Measurements from ENCODE around the gene DKC1. TPM values are rescaled to one million over a fixed set of nuclear protein-coding genes. Genes with fewer than 3 reads are reported as not detected.
A peak's percentile ranks its signal among the peaks of the same experiment; 100 is the strongest.

DKC1 gene
- total RNA-seq (2012; rRNA removed) = 51.1 and 54.8 TPM in 2 replicates

- Histone ChIP-seq H3K36me3 (ENCODE audit: insufficient read depth, low read length) (peaks cover 22% of the 10 kb centered on the region), H3K4me3 (ENCODE audit: low read length) (peak within 1 kb of the TSS; percentile 74), H3K9me3 (replicated peaks; ENCODE audit: low read length) (no peaks in the 10 kb centered on the region), H3K27me3 (ENCODE audit: control insufficient read depth, insufficient read depth, low read length) (no peaks in the 10 kb centered on the region), H3K4me2 (ENCODE audit: low read length) (peak within 1 kb of the TSS; percentile 93), H3K9ac (ENCODE audit: low read depth, low read length) (peak within 1 kb of the TSS; percentile 83), H3K4me1 (ENCODE audit: control insufficient read depth, insufficient read depth, low read length) (no peaks in the 10 kb centered on the region)
These were observed at the start of gene DKC1 for GRCh38 chrX:154762537-154763296. TSS of gene DKC1 (plus strand) at chrX:154762864. CDS start at chrX:154762966, 102 bp downstream.

- Histone ChIP-seq H3K4me3 (ENCODE audit: low read length) (no peak overlapping the region), H3K4me1 (ENCODE audit: control insufficient read depth, insufficient read depth, low read length) (peaks cover 30% of the 10 kb centered on the region), H3K4me2 (ENCODE audit: low read length) (no peak overlapping the region), H3K9ac (ENCODE audit: low read depth, low read length) (no peak overlapping the region), H3K9me3 (replicated peaks; ENCODE audit: low read length) (no peaks in the 10 kb centered on the region), H3K36me3 (ENCODE audit: insufficient read depth, low read length) (no peaks in the 10 kb centered on the region), H3K27me3 (ENCODE audit: control insufficient read depth, insufficient read depth, low read length) (no peaks in the 10 kb centered on the region)
These were observed 47.7 kb upstream of the DKC1 start for GRCh38 chrX:154714925-154715324.

DNA sequence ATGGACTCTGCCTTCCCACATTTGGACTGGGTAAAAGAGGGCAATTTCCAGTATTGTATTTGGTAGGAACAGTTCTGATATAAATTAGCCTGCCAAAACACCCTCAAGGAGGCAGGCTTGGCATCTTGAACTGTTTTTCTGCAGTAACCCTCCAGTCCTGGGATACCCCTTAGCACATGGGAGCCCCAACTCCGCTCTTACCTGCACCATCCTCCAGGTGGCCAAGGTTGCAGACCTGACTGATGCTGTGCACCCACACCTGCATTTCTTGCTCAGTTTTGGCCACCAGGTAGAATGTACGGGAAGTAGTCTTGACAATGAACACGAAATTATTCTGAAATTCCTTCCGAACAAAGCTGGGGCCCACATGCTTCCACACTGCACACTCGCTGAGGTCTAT, 46.8 kb upstream of the DKC1 start:
- no peaks in the 10 kb centered on the region for H3K36me3 ChIP-seq (ENCODE audit: insufficient read depth, low read length)
- H3K4me2 ChIP-seq (ENCODE audit: low read length) = no peak overlapping the region
- no peak overlapping the region for H3K9ac ChIP-seq (ENCODE audit: low read depth, low read length)
- peaks cover 31% of the 10 kb centered on the region for H3K4me1 ChIP-seq (ENCODE audit: control insufficient read depth, insufficient read depth, low read length)
- no peak overlapping the region for H3K4me3 ChIP-seq (ENCODE audit: low read length)
- H3K9me3 ChIP-seq (replicated peaks; ENCODE audit: low read length) = no peaks in the 10 kb centered on the region
- H3K27me3 ChIP-seq (ENCODE audit: control insufficient read depth, insufficient read depth, low read length) = no peaks in the 10 kb centered on the region

DNA sequence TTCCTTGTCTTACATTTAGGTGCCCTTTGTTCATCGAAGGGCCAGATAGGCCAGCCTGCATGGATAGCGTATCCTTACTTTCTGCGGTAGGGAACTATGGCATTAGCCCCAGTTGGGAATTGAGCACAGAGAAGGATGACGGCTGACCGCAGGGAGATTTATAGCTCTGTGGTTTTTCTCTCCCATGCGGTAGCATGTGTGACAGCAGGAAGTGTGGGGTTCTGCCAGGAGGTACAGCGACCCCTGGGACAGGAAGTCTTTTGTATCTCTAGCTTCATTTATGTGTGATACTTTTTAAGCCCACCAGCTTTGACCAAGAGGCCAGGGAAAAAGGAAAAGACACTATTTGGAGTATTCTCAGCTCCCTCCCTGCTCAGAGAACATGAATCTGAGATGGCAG, 44.8 kb upstream of the DKC1 start:
- H3K36me3 ChIP-seq (ENCODE audit: insufficient read depth, low read length) = no peaks in the 10 kb centered on the region
- H3K4me1 ChIP-seq (ENCODE audit: control insufficient read depth, insufficient read depth, low read length) = peaks cover 24% of the 10 kb centered on the region
- no peak overlapping the region for H3K9ac ChIP-seq (ENCODE audit: low read depth, low read length)
- H3K27me3 ChIP-seq (ENCODE audit: control insufficient read depth, insufficient read depth, low read length) = no peaks in the 10 kb centered on the region
- H3K9me3 ChIP-seq (replicated peaks; ENCODE audit: low read length) = no peaks in the 10 kb centered on the region
- H3K4me2 ChIP-seq (ENCODE audit: low read length) = no peak overlapping the region
- H3K4me3 ChIP-seq (ENCODE audit: low read length) = no peak overlapping the region

DNA sequence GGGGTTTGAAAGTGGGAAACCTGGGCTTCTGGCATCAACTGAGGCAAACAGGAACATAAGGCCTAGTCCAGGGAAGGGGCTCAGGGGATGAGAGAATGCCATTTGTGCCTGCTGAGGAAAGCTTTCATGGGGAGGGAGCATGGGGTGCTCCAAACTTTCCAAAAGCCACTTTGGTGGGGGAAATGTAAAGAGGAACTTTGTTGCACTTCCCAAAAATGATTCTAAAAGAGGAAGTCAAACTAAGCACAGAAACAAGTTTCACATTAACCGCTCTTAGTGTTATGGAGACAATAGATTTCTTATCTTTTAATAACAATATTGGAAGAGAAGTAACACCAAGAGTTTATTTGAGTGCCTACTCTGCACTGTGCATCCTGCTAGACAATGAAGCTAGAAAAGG, 44.0 kb upstream of the DKC1 start:
- Histone ChIP-seq H3K27me3 (ENCODE audit: control insufficient read depth, insufficient read depth, low read length) (no peaks in the 10 kb centered on the region), H3K4me3 (ENCODE audit: low read length) (no peak overlapping the region), H3K4me1 (ENCODE audit: control insufficient read depth, insufficient read depth, low read length) (peaks cover 18% of the 10 kb centered on the region), H3K36me3 (ENCODE audit: insufficient read depth, low read length) (no peaks in the 10 kb centered on the region), H3K9me3 (replicated peaks; ENCODE audit: low read length) (no peaks in the 10 kb centered on the region), H3K9ac (ENCODE audit: low read depth, low read length) (no peak overlapping the region), H3K4me2 (ENCODE audit: low read length) (no peak overlapping the region)

GRCh38 chrX:154719132-154719675, 43.5 kb upstream of the DKC1 start:
- peaks cover 18% of the 10 kb centered on the region for H3K4me1 ChIP-seq (ENCODE audit: control insufficient read depth, insufficient read depth, low read length)

DNA sequence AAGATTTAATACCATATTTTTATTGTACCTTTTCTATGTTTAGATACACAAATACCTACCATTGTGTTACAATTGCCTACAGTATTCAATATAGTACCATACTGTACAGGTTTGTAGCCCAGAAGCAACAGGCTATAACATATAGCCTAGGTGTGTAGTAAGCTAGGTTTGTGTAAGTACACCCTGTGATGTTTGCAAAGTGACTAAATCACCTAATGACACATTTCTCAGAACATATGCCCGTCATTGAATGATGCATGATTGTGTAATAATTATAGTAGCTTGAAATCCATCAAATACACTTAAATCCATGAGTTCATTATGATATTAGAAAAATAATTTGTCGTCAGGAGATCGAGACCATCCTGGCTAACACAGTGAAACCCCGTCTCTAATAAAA, 42.6 kb upstream of the DKC1 start:
- no peak overlapping the region for H3K4me3 ChIP-seq (ENCODE audit: low read length)
- H3K27me3 ChIP-seq (ENCODE audit: control insufficient read depth, insufficient read depth, low read length) = no peaks in the 10 kb centered on the region
- H3K9me3 ChIP-seq (replicated peaks; ENCODE audit: low read length) = no peaks in the 10 kb centered on the region
- H3K4me1 ChIP-seq (ENCODE audit: control insufficient read depth, insufficient read depth, low read length) = peaks cover 21% of the 10 kb centered on the region
- H3K4me2 ChIP-seq (ENCODE audit: low read length) = no peak overlapping the region
- H3K9ac ChIP-seq (ENCODE audit: low read depth, low read length) = no peak overlapping the region
- H3K36me3 ChIP-seq (ENCODE audit: insufficient read depth, low read length) = no peaks in the 10 kb centered on the region

More at GRCh38 chrX:154719132-154719675, 43.5 kb upstream of the DKC1 start:
- no peaks in the 10 kb centered on the region for H3K9me3 ChIP-seq (replicated peaks; ENCODE audit: low read length)
- H3K4me2 ChIP-seq (ENCODE audit: low read length) = peak overlapping the region; percentile 37
- no peak overlapping the region for H3K9ac ChIP-seq (ENCODE audit: low read depth, low read length)
- no peaks in the 10 kb centered on the region for H3K36me3 ChIP-seq (ENCODE audit: insufficient read depth, low read length)
- H3K4me3 ChIP-seq (ENCODE audit: low read length) = no peak overlapping the region
- no peaks in the 10 kb centered on the region for H3K27me3 ChIP-seq (ENCODE audit: control insufficient read depth, insufficient read depth, low read length)

DNA sequence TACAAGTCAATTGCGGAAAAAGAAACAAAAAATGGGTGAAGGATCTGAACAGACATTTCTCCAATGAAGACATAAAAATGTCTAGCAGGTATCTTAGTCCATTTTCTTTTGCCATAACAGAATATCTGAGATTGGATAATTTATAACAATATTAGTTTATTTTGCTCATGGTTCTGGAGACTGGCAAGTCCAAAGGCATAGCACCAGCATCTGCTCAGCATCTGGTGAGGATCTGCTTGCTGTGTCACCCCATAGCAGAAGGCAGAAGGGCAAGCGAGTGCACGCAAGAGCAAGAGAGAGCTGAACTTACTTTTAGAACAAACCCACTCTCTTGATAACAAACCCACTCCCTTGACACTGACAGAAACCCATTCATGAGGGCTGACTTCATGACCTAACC, 41.5 kb upstream of the DKC1 start:
- Histone ChIP-seq H3K4me1 (ENCODE audit: control insufficient read depth, insufficient read depth, low read length) (peaks cover 32% of the 10 kb centered on the region), H3K27me3 (ENCODE audit: control insufficient read depth, insufficient read depth, low read length) (no peaks in the 10 kb centered on the region), H3K9ac (ENCODE audit: low read depth, low read length) (no peak overlapping the region)

DNA sequence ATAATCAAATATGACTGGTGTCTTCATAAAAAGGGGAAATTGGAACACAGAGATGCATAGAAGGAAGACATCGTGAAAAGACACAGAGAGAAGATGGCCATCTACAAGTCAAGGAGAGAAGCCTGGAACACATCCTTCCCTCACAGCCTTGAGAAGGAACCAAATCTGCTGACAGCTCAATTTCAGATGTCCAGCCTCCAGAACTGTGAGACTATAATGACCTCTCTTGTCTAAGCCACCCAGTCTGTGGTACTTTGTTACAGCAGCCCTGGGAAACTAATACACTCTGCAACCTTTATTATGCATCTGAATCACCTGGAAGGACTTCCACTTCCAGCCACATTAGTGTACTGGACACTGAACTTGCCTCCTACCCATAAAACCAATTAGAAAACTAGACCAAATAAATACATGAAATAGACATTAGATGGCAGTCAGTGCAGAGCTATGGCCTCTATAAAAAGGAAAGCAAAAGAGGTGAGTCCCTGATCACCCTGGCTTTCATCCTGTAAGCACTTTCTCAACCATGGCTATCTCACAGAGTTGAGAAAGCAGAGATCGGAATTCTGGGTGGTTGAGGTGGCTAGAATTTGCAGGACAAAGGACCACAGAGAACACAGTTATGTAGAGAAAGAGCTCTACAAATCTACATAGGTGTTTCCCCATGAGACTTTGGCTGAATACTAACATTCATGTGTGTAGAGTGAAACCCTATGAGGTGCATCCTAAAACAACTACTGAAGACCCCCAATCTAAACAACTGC, 37.5 kb upstream of the DKC1 start:
- H3K9me3 ChIP-seq (replicated peaks; ENCODE audit: low read length) = no peaks in the 10 kb centered on the region
- peak overlapping the region; percentile 15 for H3K4me2 ChIP-seq (ENCODE audit: low read length)
- H3K4me3 ChIP-seq (ENCODE audit: low read length) = no peak overlapping the region
- no peak overlapping the region for H3K9ac ChIP-seq (ENCODE audit: low read depth, low read length)
- H3K36me3 ChIP-seq (ENCODE audit: insufficient read depth, low read length) = no peaks in the 10 kb centered on the region
- peaks cover 53% of the 10 kb centered on the region for H3K4me1 ChIP-seq (ENCODE audit: control insufficient read depth, insufficient read depth, low read length)
- H3K27me3 ChIP-seq (ENCODE audit: control insufficient read depth, insufficient read depth, low read length) = no peaks in the 10 kb centered on the region

More for the DNA sequence above, 41.5 kb upstream of the DKC1 start:
- Histone ChIP-seq H3K36me3 (ENCODE audit: insufficient read depth, low read length) (no peaks in the 10 kb centered on the region), H3K9me3 (replicated peaks; ENCODE audit: low read length) (no peaks in the 10 kb centered on the region), H3K4me2 (ENCODE audit: low read length) (no peak overlapping the region), H3K4me3 (ENCODE audit: low read length) (no peak overlapping the region)

- peak overlapping the region; percentile 59 for H3K9ac ChIP-seq (ENCODE audit: low read depth, low read length)
- no peaks in the 10 kb centered on the region for H3K36me3 ChIP-seq (ENCODE audit: insufficient read depth, low read length)
- H3K4me2 ChIP-seq (ENCODE audit: low read length) = peak overlapping the region; percentile 49
- H3K27me3 ChIP-seq (ENCODE audit: control insufficient read depth, insufficient read depth, low read length) = no peaks in the 10 kb centered on the region
- no peaks in the 10 kb centered on the region for H3K9me3 ChIP-seq (replicated peaks; ENCODE audit: low read length)
- peaks cover 73% of the 10 kb centered on the region for H3K4me1 ChIP-seq (ENCODE audit: control insufficient read depth, insufficient read depth, low read length)
- H3K4me3 ChIP-seq (ENCODE audit: low read length) = no peak overlapping the region
These were observed 35.2 kb upstream of the DKC1 start for GRCh38 chrX:154727418-154727817.

DNA sequence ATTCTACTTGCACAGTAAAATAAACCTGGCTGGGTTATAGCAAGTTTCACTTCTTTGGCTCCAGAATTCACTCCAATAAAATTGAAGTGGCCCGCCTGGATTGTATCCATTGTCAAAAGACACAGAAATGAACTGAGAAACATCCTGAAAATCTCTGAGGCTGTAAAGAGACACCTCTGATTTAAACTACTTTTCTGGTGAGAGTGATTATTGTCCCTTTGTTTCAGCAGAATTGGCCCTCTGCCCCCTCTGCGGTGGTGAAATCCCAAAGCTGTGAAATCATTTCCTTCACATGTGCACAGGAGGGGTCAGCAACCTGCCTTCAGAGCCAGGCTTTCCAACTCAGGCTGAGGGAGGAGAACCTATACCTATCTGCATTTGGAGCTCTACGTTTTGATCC, 34.8 kb upstream of the DKC1 start:
- Histone ChIP-seq H3K4me3 (ENCODE audit: low read length) (no peak overlapping the region), H3K27me3 (ENCODE audit: control insufficient read depth, insufficient read depth, low read length) (no peaks in the 10 kb centered on the region), H3K9ac (ENCODE audit: low read depth, low read length) (peak overlapping the region; percentile 59), H3K4me1 (ENCODE audit: control insufficient read depth, insufficient read depth, low read length) (peaks cover 77% of the 10 kb centered on the region), H3K36me3 (ENCODE audit: insufficient read depth, low read length) (no peaks in the 10 kb centered on the region), H3K4me2 (ENCODE audit: low read length) (peak overlapping the region; percentile 49), H3K9me3 (replicated peaks; ENCODE audit: low read length) (no peaks in the 10 kb centered on the region)

All from skeletal muscle satellite cell (primary cell).